GM23338 (cell line): ENCODE measurements around the gene KRTAP10-5. TPM values are rescaled to one million over a fixed set of nuclear protein-coding genes. Genes with fewer than 3 reads are reported as not detected.
"Not testable (repeated sequence)": the region's sequence is repeated elsewhere in the genome, so short reads cannot be mapped to it uniquely, and the experiment has no call there.

ENCODE experiments used
- ATAC-seq: fragments of 200-7000 bp; cut with Tn5 transposase; 3 replicates; pipeline ENCODE4 v1.9.1; 2020
- DNase-seq: peaks from one replicate; pipeline ENCODE4 v3.0.0-alpha.2; 2015; ENCODE audit warnings: low spot score
- H2AFZ ChIP-seq: fragments of 200-600 bp; sonication (generic); 2 replicates; pipeline ENCODE4 v1.8.0; 2016; ENCODE audit warnings: antibody characterized with exemption, mild to moderate bottlenecking, moderate library complexity
- H3F3A ChIP-seq: fragments of 200-600 bp; sonication (generic); replicated peaks from 2 replicates; pipeline ENCODE4 v1.8.0; 2017; ENCODE audit warnings: antibody characterized with exemption, mixed run types, low read depth
- H3K27ac ChIP-seq: fragments of 200-600 bp; sonication (generic); 2 replicates; pipeline ENCODE4 v1.6.1; 2016; ENCODE audit warnings: low read depth
- H3K27me3 ChIP-seq: fragments of 200-600 bp; sonication (generic); 2 replicates; pipeline ENCODE4 v1.8.0; 2016; ENCODE audit warnings: mild to moderate bottlenecking, mixed run types, moderate library complexity; ENCODE audit not compliant: insufficient read depth
- H3K36me3 ChIP-seq: fragments of 200-600 bp; sonication (generic); 2 replicates; pipeline ENCODE4 v1.8.0; 2016; ENCODE audit warnings: mild to moderate bottlenecking; ENCODE audit not compliant: insufficient read depth
- H3K4me1 ChIP-seq: fragments of 200-600 bp; sonication (generic); 2 replicates; pipeline ENCODE4 v1.8.0; 2016; ENCODE audit warnings: mild to moderate bottlenecking, moderate library complexity; ENCODE audit not compliant: insufficient read depth
- H3K4me2 ChIP-seq: fragments of 200-600 bp; sonication (generic); 2 replicates; pipeline ENCODE4 v1.7.1; 2017; ENCODE audit warnings: mixed run types
- H3K4me3 ChIP-seq: fragments of 200-600 bp; sonication (generic); 2 replicates; pipeline ENCODE4 v1.6.1; 2016; ENCODE audit warnings: mixed run types
- H3K79me2 ChIP-seq: fragments of 200-600 bp; sonication (generic); replicated peaks from 2 replicates; pipeline ENCODE4 v1.8.0; 2017; ENCODE audit warnings: mild to moderate bottlenecking; ENCODE audit not compliant: insufficient read depth
- H3K9me2 ChIP-seq: fragments of 200-600 bp; sonication (generic); 2 replicates; pipeline ENCODE4 v1.8.0; 2017; ENCODE audit not compliant: insufficient read depth
- H4K20me1 ChIP-seq: fragments of 200-600 bp; sonication (generic); replicated peaks from 2 replicates; pipeline ENCODE4 v1.8.0; 2017; ENCODE audit warnings: mild to moderate bottlenecking; ENCODE audit not compliant: insufficient read depth
- H3K27ac Mint-ChIP-seq: 2 replicates; pipeline ENCODE4 v1.8.0; 2020; ENCODE audit warnings: inconsistent platforms, mild to moderate bottlenecking, moderate library complexity, mixed read lengths
- H3K27me3 Mint-ChIP-seq: 3 replicates; pipeline ENCODE4 v1.8.0; 2022; ENCODE audit warnings: low read depth, mild to moderate bottlenecking, moderate library complexity, mixed read lengths, inconsistent platforms; ENCODE audit not compliant: insufficient read depth, poor library complexity
- H3K36me3 Mint-ChIP-seq: 3 replicates; pipeline ENCODE4 v1.8.0; 2021; ENCODE audit warnings: low read depth, mild to moderate bottlenecking, inconsistent platforms, moderate library complexity, mixed read lengths
- H3K4me1 Mint-ChIP-seq: 3 replicates; pipeline ENCODE4 v1.8.0; 2020; ENCODE audit warnings: mild to moderate bottlenecking, inconsistent platforms, mixed read lengths
- H3K4me3 Mint-ChIP-seq: 3 replicates; pipeline ENCODE4 v1.8.0; 2021; ENCODE audit warnings: moderate library complexity, mild to moderate bottlenecking, inconsistent platforms, mixed read lengths
- H3K9me3 Mint-ChIP-seq: 3 replicates; pipeline ENCODE4 v1.8.0; 2020; ENCODE audit warnings: moderate library complexity, mild to moderate bottlenecking, inconsistent platforms, mixed read lengths
- POLR2AphosphoS5 ChIP-seq: IDR thresholded peaks from 2 replicates; pipeline ENCODE4 v1.6.1; 2016; ENCODE audit warnings: antibody characterized with exemption, low read depth
- ZNF331 ChIP-seq: fragments of 250-450 bp; sonication (Bioruptor Pico); IDR thresholded peaks from 2 replicates; pipeline ENCODE4 v1.5.0; 2020; ENCODE audit warnings: low read depth, mild to moderate bottlenecking, moderate library complexity
- polyA plus RNA-seq: library from polyadenylated mRNA; unstranded; fragments of >200 nt; fragmentation: Nextera tagmentation; extraction: Ambion mirVana; gene quantifications from 2 replicates; pipeline ENCODE4 v1.2.1, GENCODE V29; 2016
- total RNA-seq: library from RNA; depleted of rRNA; stranded (reverse); fragments of >200 nt; shearing (Covaris generic); gene quantifications from 2 replicates; pipeline ENCODE4 v1.2.3, GENCODE V29; 2014
- TF ChIP-seq, protein P1 (sequence below): IDR thresholded peaks from one replicate; pipeline ENCODE4 v1.6.1; 2018; ENCODE audit warnings: antibody characterized with exemption; ENCODE audit not compliant: unreplicated experiment
- TF ChIP-seq, protein P2 (sequence below), 2 experiments: fragments of 200-600 bp in 1 of 2; sonication (generic) in 1 of 2; conservative IDR thresholded peaks; 2 replicates each; pipeline versions ENCODE4 v1.5.1 to v1.6.1; 2016 to 2017; ENCODE audit warnings: antibody characterized with exemption in 2 of 2, low read depth in 2 of 2, mild to moderate bottlenecking in 2 of 2, moderate library complexity in 1 of 2

Gene KRTAP10-5
- total and polyA plus RNA-seq, 2 experiments from 2014 or later = not detected

GRCh38 chr21:44573630-44574456, 6.6 kb downstream of the KRTAP10-5 start, which contains the start of gene KRTAP10-4:
KRTAP10-4 (plus strand) TSS chr21:44573729; CDS start chr21:44573759, 30 bp downstream.
- 0 out of 2 replicates have a peak within 1 kb of the TSS, but pooled peaks have one; percentile 38 for H2AFZ ChIP-seq
- H3K27me3 ChIP-seq, H3K4me3 ChIP-seq, H3K36me3 Mint-ChIP-seq, H3K4me3 Mint-ChIP-seq, DNase-seq, H3K36me3 ChIP-seq, H3K9me2 ChIP-seq, H3K27ac ChIP-seq, H3K4me1 Mint-ChIP-seq, H3K79me2 ChIP-seq, H4K20me1 ChIP-seq, H3K4me2 ChIP-seq, H3K4me1 ChIP-seq, H3K27ac Mint-ChIP-seq, ATAC-seq, H3F3A ChIP-seq: not testable (repeated sequence)
- Mint-ChIP-seq H3K9me3 (peaks cover 45% of the 10 kb centered on the region), H3K27me3 (peaks cover 12% of the 10 kb centered on the region)

DNA sequence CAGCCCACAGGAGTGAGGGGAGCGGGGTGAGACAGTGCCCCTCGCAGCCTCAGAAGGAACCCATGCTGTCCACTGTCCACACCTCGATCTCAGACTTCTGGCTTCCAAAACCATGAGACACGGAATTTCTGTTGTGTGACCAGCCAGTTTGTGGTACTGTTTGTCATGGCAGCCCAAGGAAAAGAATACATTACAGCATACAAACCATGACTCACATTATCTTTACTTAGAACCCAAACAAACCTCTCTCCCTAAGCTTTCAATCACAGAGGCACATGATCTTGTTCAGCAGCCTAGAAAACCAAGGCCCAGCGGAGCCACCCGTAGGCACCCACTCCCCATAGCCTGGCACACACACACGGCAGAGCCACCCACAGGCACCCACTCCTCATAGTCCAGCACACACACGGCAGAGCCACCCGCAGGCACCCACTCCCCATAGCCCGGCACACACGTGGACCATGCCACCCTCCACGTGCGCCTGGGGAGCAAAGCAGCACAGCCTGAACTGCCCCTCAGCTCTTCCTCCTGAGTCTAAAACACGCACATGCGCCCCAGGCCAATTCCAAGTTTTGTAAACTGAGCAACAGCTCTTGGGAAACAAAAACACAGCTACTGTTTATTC, 7.3 kb downstream of the KRTAP10-5 start:
- Histone ChIP-seq H3F3A (no peaks in the 10 kb centered on the region), H4K20me1 (no peaks in the 10 kb centered on the region), H3K4me1 (no peaks in the 10 kb centered on the region), H3K4me3 (no peak overlapping the region), H3K9me2 (no peaks in the 10 kb centered on the region), H3K79me2 (no peaks in the 10 kb centered on the region), H3K27me3 (no peaks in the 10 kb centered on the region), H2AFZ (0 out of 2 replicates have a peak overlapping the region, but pooled peaks have one; percentile 38), H3K36me3 (no peaks in the 10 kb centered on the region), H3K27ac (no peak overlapping the region), H3K4me2 (no peak overlapping the region)
- ATAC-seq (no peak), DNase-seq (no peak)
- peaks cover 16% of the 10 kb centered on the region for H3K27me3 Mint-ChIP-seq
- H3K4me3 Mint-ChIP-seq = no peak overlapping the region
- peaks cover 3% of the 10 kb centered on the region for H3K4me1 Mint-ChIP-seq
- peaks cover 43% of the 10 kb centered on the region for H3K9me3 Mint-ChIP-seq
- H3K36me3 Mint-ChIP-seq = peaks cover 7% of the 10 kb centered on the region
- H3K27ac Mint-ChIP-seq = no peak overlapping the region
- TF ChIP-seq, protein P1, sequence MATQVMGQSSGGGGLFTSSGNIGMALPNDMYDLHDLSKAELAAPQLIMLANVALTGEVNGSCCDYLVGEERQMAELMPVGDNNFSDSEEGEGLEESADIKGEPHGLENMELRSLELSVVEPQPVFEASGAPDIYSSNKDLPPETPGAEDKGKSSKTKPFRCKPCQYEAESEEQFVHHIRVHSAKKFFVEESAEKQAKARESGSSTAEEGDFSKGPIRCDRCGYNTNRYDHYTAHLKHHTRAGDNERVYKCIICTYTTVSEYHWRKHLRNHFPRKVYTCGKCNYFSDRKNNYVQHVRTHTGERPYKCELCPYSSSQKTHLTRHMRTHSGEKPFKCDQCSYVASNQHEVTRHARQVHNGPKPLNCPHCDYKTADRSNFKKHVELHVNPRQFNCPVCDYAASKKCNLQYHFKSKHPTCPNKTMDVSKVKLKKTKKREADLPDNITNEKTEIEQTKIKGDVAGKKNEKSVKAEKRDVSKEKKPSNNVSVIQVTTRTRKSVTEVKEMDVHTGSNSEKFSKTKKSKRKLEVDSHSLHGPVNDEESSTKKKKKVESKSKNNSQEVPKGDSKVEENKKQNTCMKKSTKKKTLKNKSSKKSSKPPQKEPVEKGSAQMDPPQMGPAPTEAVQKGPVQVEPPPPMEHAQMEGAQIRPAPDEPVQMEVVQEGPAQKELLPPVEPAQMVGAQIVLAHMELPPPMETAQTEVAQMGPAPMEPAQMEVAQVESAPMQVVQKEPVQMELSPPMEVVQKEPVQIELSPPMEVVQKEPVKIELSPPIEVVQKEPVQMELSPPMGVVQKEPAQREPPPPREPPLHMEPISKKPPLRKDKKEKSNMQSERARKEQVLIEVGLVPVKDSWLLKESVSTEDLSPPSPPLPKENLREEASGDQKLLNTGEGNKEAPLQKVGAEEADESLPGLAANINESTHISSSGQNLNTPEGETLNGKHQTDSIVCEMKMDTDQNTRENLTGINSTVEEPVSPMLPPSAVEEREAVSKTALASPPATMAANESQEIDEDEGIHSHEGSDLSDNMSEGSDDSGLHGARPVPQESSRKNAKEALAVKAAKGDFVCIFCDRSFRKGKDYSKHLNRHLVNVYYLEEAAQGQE = no peak
- no peak for TF ChIP-seq POLR2AphosphoS5
- TF ChIP-seq, protein P2, sequence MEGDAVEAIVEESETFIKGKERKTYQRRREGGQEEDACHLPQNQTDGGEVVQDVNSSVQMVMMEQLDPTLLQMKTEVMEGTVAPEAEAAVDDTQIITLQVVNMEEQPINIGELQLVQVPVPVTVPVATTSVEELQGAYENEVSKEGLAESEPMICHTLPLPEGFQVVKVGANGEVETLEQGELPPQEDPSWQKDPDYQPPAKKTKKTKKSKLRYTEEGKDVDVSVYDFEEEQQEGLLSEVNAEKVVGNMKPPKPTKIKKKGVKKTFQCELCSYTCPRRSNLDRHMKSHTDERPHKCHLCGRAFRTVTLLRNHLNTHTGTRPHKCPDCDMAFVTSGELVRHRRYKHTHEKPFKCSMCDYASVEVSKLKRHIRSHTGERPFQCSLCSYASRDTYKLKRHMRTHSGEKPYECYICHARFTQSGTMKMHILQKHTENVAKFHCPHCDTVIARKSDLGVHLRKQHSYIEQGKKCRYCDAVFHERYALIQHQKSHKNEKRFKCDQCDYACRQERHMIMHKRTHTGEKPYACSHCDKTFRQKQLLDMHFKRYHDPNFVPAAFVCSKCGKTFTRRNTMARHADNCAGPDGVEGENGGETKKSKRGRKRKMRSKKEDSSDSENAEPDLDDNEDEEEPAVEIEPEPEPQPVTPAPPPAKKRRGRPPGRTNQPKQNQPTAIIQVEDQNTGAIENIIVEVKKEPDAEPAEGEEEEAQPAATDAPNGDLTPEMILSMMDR (conservative IDR thresholded peaks at IDR 0.05; ENCODE audit: low read depth in 2 of 2) = no peak
- no peak for TF ChIP-seq ZNF331 (CRISPR knock-in tag)
